GM23338 (cell line): ENCODE results near the gene SPATS2. TPM values are rescaled to one million over a fixed set of nuclear protein-coding genes. Genes with fewer than 3 reads are reported as not detected.
"Not testable (repeated sequence)": the region's sequence is repeated elsewhere in the genome, so short reads cannot be mapped to it uniquely, and the experiment has no call there.

Source experiments
- ATAC-seq: fragments of 200-7000 bp; cut with Tn5 transposase; 3 replicates; pipeline ENCODE4 v1.9.1; 2020
- DNase-seq: peaks from one replicate; pipeline ENCODE4 v3.0.0-alpha.2; 2015; ENCODE audit warnings: low spot score
- H2AFZ ChIP-seq: fragments of 200-600 bp; sonication (generic); 2 replicates; pipeline ENCODE4 v1.8.0; 2016; ENCODE audit warnings: antibody characterized with exemption, mild to moderate bottlenecking, moderate library complexity
- H3F3A ChIP-seq: fragments of 200-600 bp; sonication (generic); replicated peaks from 2 replicates; pipeline ENCODE4 v1.8.0; 2017; ENCODE audit warnings: antibody characterized with exemption, mixed run types, low read depth
- H3K27ac ChIP-seq: fragments of 200-600 bp; sonication (generic); 2 replicates; pipeline ENCODE4 v1.6.1; 2016; ENCODE audit warnings: low read depth
- H3K27me3 ChIP-seq: fragments of 200-600 bp; sonication (generic); 2 replicates; pipeline ENCODE4 v1.8.0; 2016; ENCODE audit warnings: mild to moderate bottlenecking, mixed run types, moderate library complexity; ENCODE audit not compliant: insufficient read depth
- H3K36me3 ChIP-seq: fragments of 200-600 bp; sonication (generic); 2 replicates; pipeline ENCODE4 v1.8.0; 2016; ENCODE audit warnings: mild to moderate bottlenecking; ENCODE audit not compliant: insufficient read depth
- H3K4me1 ChIP-seq: fragments of 200-600 bp; sonication (generic); 2 replicates; pipeline ENCODE4 v1.8.0; 2016; ENCODE audit warnings: mild to moderate bottlenecking, moderate library complexity; ENCODE audit not compliant: insufficient read depth
- H3K4me2 ChIP-seq: fragments of 200-600 bp; sonication (generic); 2 replicates; pipeline ENCODE4 v1.7.1; 2017; ENCODE audit warnings: mixed run types
- H3K4me3 ChIP-seq: fragments of 200-600 bp; sonication (generic); 2 replicates; pipeline ENCODE4 v1.6.1; 2016; ENCODE audit warnings: mixed run types
- H3K79me2 ChIP-seq: fragments of 200-600 bp; sonication (generic); replicated peaks from 2 replicates; pipeline ENCODE4 v1.8.0; 2017; ENCODE audit warnings: mild to moderate bottlenecking; ENCODE audit not compliant: insufficient read depth
- H3K9me2 ChIP-seq: fragments of 200-600 bp; sonication (generic); 2 replicates; pipeline ENCODE4 v1.8.0; 2017; ENCODE audit not compliant: insufficient read depth
- H4K20me1 ChIP-seq: fragments of 200-600 bp; sonication (generic); replicated peaks from 2 replicates; pipeline ENCODE4 v1.8.0; 2017; ENCODE audit warnings: mild to moderate bottlenecking; ENCODE audit not compliant: insufficient read depth
- H3K27ac Mint-ChIP-seq: 2 replicates; pipeline ENCODE4 v1.8.0; 2020; ENCODE audit warnings: inconsistent platforms, mild to moderate bottlenecking, moderate library complexity, mixed read lengths
- H3K27me3 Mint-ChIP-seq: 3 replicates; pipeline ENCODE4 v1.8.0; 2022; ENCODE audit warnings: low read depth, mild to moderate bottlenecking, moderate library complexity, mixed read lengths, inconsistent platforms; ENCODE audit not compliant: insufficient read depth, poor library complexity
- H3K36me3 Mint-ChIP-seq: 3 replicates; pipeline ENCODE4 v1.8.0; 2021; ENCODE audit warnings: low read depth, mild to moderate bottlenecking, inconsistent platforms, moderate library complexity, mixed read lengths
- H3K4me1 Mint-ChIP-seq: 3 replicates; pipeline ENCODE4 v1.8.0; 2020; ENCODE audit warnings: mild to moderate bottlenecking, inconsistent platforms, mixed read lengths
- H3K4me3 Mint-ChIP-seq: 3 replicates; pipeline ENCODE4 v1.8.0; 2021; ENCODE audit warnings: moderate library complexity, mild to moderate bottlenecking, inconsistent platforms, mixed read lengths
- H3K9me3 Mint-ChIP-seq: 3 replicates; pipeline ENCODE4 v1.8.0; 2020; ENCODE audit warnings: moderate library complexity, mild to moderate bottlenecking, inconsistent platforms, mixed read lengths
- CREB1 ChIP-seq: fragments of 250-450 bp; sonication (Bioruptor Pico); IDR thresholded peaks from 2 replicates; pipeline ENCODE4 v1.5.0; 2020; ENCODE audit warnings: low read depth, mild to moderate bottlenecking, moderate library complexity
- CTCF ChIP-seq, 2 experiments: fragments of 200-600 bp in 1 of 2; sonication (generic) in 1 of 2; conservative IDR thresholded peaks; 2 replicates each; pipeline versions ENCODE4 v1.5.1 to v1.6.1; 2016 to 2017; ENCODE audit warnings: antibody characterized with exemption in 2 of 2, low read depth in 2 of 2, mild to moderate bottlenecking in 2 of 2, moderate library complexity in 1 of 2
- EZH2 ChIP-seq: fragments of 200-600 bp; sonication (generic); IDR thresholded peaks from one replicate; pipeline ENCODE4 v1.8.0; 2017; ENCODE audit warnings: antibody characterized with exemption, mild to moderate bottlenecking, low read depth; ENCODE audit not compliant: unreplicated experiment
- EZH2phosphoT487 ChIP-seq: fragments of 200-600 bp; sonication (generic); IDR thresholded peaks from one replicate; pipeline ENCODE4 v1.8.1; 2018; ENCODE audit warnings: antibody characterized with exemption; ENCODE audit not compliant: unreplicated experiment
- POLR2AphosphoS5 ChIP-seq: IDR thresholded peaks from 2 replicates; pipeline ENCODE4 v1.6.1; 2016; ENCODE audit warnings: antibody characterized with exemption, low read depth
- STAT1 ChIP-seq: IDR thresholded peaks from one replicate; pipeline ENCODE4 v1.6.1; 2016; ENCODE audit warnings: antibody characterized with exemption; ENCODE audit not compliant: unreplicated experiment
- ZNF114 ChIP-seq: fragments of 250-450 bp; sonication (Bioruptor Pico); IDR thresholded peaks from 2 replicates; pipeline ENCODE4 v1.5.0; 2020; ENCODE audit warnings: mild to moderate bottlenecking, moderate library complexity
- ZNF331 ChIP-seq: fragments of 250-450 bp; sonication (Bioruptor Pico); IDR thresholded peaks from 2 replicates; pipeline ENCODE4 v1.5.0; 2020; ENCODE audit warnings: low read depth, mild to moderate bottlenecking, moderate library complexity
- ZNF462 ChIP-seq: fragments of 250-450 bp; sonication (Bioruptor Pico); IDR thresholded peaks from 2 replicates; pipeline ENCODE4 v1.5.0; 2020; ENCODE audit warnings: mild to moderate bottlenecking, moderate library complexity
- polyA plus RNA-seq: library from polyadenylated mRNA; unstranded; fragments of >200 nt; fragmentation: Nextera tagmentation; extraction: Ambion mirVana; gene quantifications from 2 replicates; pipeline ENCODE4 v1.2.1, GENCODE V29; 2016
- total RNA-seq: library from RNA; depleted of rRNA; stranded (reverse); fragments of >200 nt; shearing (Covaris generic); gene quantifications from 2 replicates; pipeline ENCODE4 v1.2.3, GENCODE V29; 2014

Gene SPATS2
- total and polyA plus RNA-seq, 2 experiments from 2014 or later, result 20.6 to 61.0 TPM

- not testable (repeated sequence) for H3K36me3 Mint-ChIP-seq, H3K4me3 Mint-ChIP-seq, H3K4me2 ChIP-seq, H3K27me3 ChIP-seq, H4K20me1 ChIP-seq, DNase-seq, H3K27ac ChIP-seq, H3K27me3 Mint-ChIP-seq, H3K36me3 ChIP-seq, H3K79me2 ChIP-seq, H3F3A ChIP-seq, H3K9me2 ChIP-seq, H3K4me1 Mint-ChIP-seq, H2AFZ ChIP-seq, H3K9me3 Mint-ChIP-seq, ATAC-seq, H3K4me3 ChIP-seq, H3K27ac Mint-ChIP-seq, H3K4me1 ChIP-seq
These were observed 142.4 kb downstream of the SPATS2 start for GRCh38 chr12:49509681-49510080.

GRCh38 chr12:49511410-49511809 is 144.1 kb downstream of the SPATS2 start:
- Histone ChIP-seq H3K79me2 (no peaks in the 10 kb centered on the region), H3K4me3 (no peak overlapping the region), H3K9me2 (no peaks in the 10 kb centered on the region), H2AFZ (no peak overlapping the region), H3F3A (no peaks in the 10 kb centered on the region), H3K27me3 (no peaks in the 10 kb centered on the region), H3K36me3 (no peaks in the 10 kb centered on the region), H3K4me2 (no peak overlapping the region), H3K27ac (no peak overlapping the region), H4K20me1 (no peaks in the 10 kb centered on the region; the same call in 1 of the 2 replicates), H3K4me1 (no peaks in the 10 kb centered on the region)
- Mint-ChIP-seq H3K9me3 (no peaks in the 10 kb centered on the region), H3K36me3 (no peaks in the 10 kb centered on the region), H3K4me3 (no peak overlapping the region), H3K4me1 (no peaks in the 10 kb centered on the region), H3K27ac (no peak overlapping the region), H3K27me3 (peaks cover 2% of the 10 kb centered on the region)
- DNase-seq (no peak), ATAC-seq (no peak)
- TF ChIP-seq EZH2, result no peak
- no peak for TF ChIP-seq CREB1 (CRISPR knock-in tag)
- no peak for TF ChIP-seq ZNF331
- no peak for TF ChIP-seq POLR2AphosphoS5
- no peak for TF ChIP-seq CTCF (conservative IDR thresholded peaks at IDR 0.05; ENCODE audit: low read depth in 2 of 2)
- no peak for TF ChIP-seq ZNF462 (CRISPR knock-in tag)
- TF ChIP-seq ZNF114 (CRISPR knock-in tag), result no peak
- TF ChIP-seq EZH2phosphoT487, result no peak
- TF ChIP-seq STAT1, result no peak
